Panc1 (cell line): ENCODE data around the gene NPHP4. TPM values are rescaled to one million over a fixed set of nuclear protein-coding genes. Genes with fewer than 3 reads are reported as not detected.

ENCODE experiments used
- ATAC-seq: fragments of 200-7000 bp; cut with Tn5 transposase; 2 replicates; pipeline ENCODE4 v1.9.1; 2020; ENCODE audit warnings: mild to moderate bottlenecking, moderate library complexity
- Bru-seq: library from RNA; stranded (reverse); fragments of 400-500 nt; gene quantifications from one replicate; lab custom pipeline; 2021; lab: Mats Ljungman, UMichigan
- BruChase-seq, 2 experiments: library from RNA; stranded (reverse); fragments of 400-500 nt; gene quantifications; one replicate each; lab custom pipeline; 2021; lab: Mats Ljungman, UMichigan
- BruUV-seq: library from RNA; stranded (reverse); fragments of 400-500 nt; replicated peaks from 2 replicates; lab custom pipeline; 2021; lab: Mats Ljungman, UMichigan
- CTCF ChIA-PET: fragments of 300-600 bp; sonication (Branson Sonifier 250); formaldehyde crosslinking; loops from one replicate; lab custom pipeline; 2022; ENCODE audit warnings: antibody characterized with exemption; lab: Charles Lee
- POLR2A ChIA-PET: fragments of 300-600 bp; sonication (Branson Sonifier 250); formaldehyde crosslinking; loops from one replicate; lab custom pipeline; 2022; ENCODE audit warnings: antibody characterized with exemption; lab: Charles Lee
- DNase-seq: peaks from one replicate; pipeline ENCODE4 v3.0.0-alpha.2; 2010; ENCODE audit warnings: low read depth, low spot score
- H3K27ac ChIP-seq: 2 replicates; pipeline ENCODE4 v1.5.1; 2011; ENCODE audit warnings: mild to moderate bottlenecking, low read length, inconsistent platforms
- H3K27me3 ChIP-seq: fragments of 200-500 bp; sonication (Bioruptor generic); 2 replicates; pipeline ENCODE4 v1.6.0; 2014; ENCODE audit warnings: low read length, inconsistent platforms; ENCODE audit not compliant: control insufficient read depth, insufficient read depth
- H3K36me3 ChIP-seq: fragments of 200-500 bp; sonication (Bioruptor generic); 2 replicates; pipeline ENCODE4 v1.5.1; 2014; ENCODE audit warnings: inconsistent platforms, mild to moderate bottlenecking, low read length, moderate library complexity; ENCODE audit not compliant: control insufficient read depth, insufficient read depth
- H3K4me1 ChIP-seq: 2 replicates; pipeline ENCODE4 v1.5.1; 2011; ENCODE audit warnings: inconsistent platforms, mild to moderate bottlenecking, low read length, moderate library complexity; ENCODE audit not compliant: control insufficient read depth, insufficient read depth
- H3K4me3 ChIP-seq, 2 experiments: 2 replicates each; pipeline ENCODE4 v1.5.1; 2011 to 2012; ENCODE audit warnings: low read depth in 2 of 2, low read length in 2 of 2, mild to moderate bottlenecking in 2 of 2, inconsistent platforms in 1 of 2, moderate library complexity in 1 of 2
- H3K9me3 ChIP-seq: fragments of 200-500 bp; sonication (Bioruptor generic); 2 replicates; pipeline ENCODE4 v1.5.1; 2014; ENCODE audit warnings: low read depth, mild to moderate bottlenecking, inconsistent platforms, low read length, moderate library complexity; ENCODE audit not compliant: control insufficient read depth, insufficient read depth
- CTCF ChIP-seq: fragments of 450-650 bp; IDR thresholded peaks from 2 replicates; pipeline ENCODE4 v1.5.1; 2017; ENCODE audit warnings: mild to moderate bottlenecking
- POLR2AphosphoS5 ChIP-seq: IDR thresholded peaks from 2 replicates; pipeline ENCODE4 v1.6.1; 2012; ENCODE audit warnings: mild to moderate bottlenecking, low read depth, low read length, moderate library complexity
- REST ChIP-seq, 2 experiments: IDR thresholded peaks; 2 replicates each; pipeline ENCODE4 v1.6.1; 2011 to 2012; ENCODE audit warnings: low read depth in 2 of 2, control low read depth in 1 of 2, low read length in 1 of 2, mild to moderate bottlenecking in 1 of 2, moderate library complexity in 1 of 2; ENCODE audit not compliant: insufficient read depth in 1 of 2
- SIN3A ChIP-seq: IDR thresholded peaks from 2 replicates; pipeline ENCODE4 v1.6.1; 2012; ENCODE audit warnings: low read depth, mild to moderate bottlenecking, low read length, moderate library complexity, borderline replicate concordance; ENCODE audit not compliant: insufficient read depth
- TCF7L2 ChIP-seq: IDR thresholded peaks from 2 replicates; pipeline ENCODE4 v1.6.1; 2011; ENCODE audit warnings: mild to moderate bottlenecking, low read depth, low read length, inconsistent platforms
- in situ Hi-C: cut with HindIII; loops from 2 replicates; pipeline ENCODE4 v1.10.0; 2016; ENCODE audit warnings: low sequenced_read_pairs, low pct_unique_long_range_greater_than_20kb
- intact Hi-C: fragments of 100-400 bp; cut with micrococcal nuclease; formaldehyde crosslinking; loops from one replicate; pipeline ENCODE4 v1.10.0; 2022; ENCODE audit not compliant: unreplicated experiment
- long read RNA-seq: library from polyadenylated mRNA; unstranded; transcript quantifications from one replicate; pipeline ENCODE4 v2.0.0, GENCODE V29; 2021; ENCODE audit not compliant: unreplicated experiment
- polyA plus RNA-seq: library from polyadenylated mRNA; unstranded; fragments of >200 nt; gene quantifications from one replicate; pipeline ENCODE4 v1.2.1, GENCODE V29; 2012; ENCODE audit warnings: missing spikeins; ENCODE audit not compliant: insufficient read length
- total RNA-seq: library from RNA; stranded (reverse); gene quantifications from one replicate; pipeline ENCODE4 v1.2.1, GENCODE V29; 2021; ENCODE audit not compliant: unreplicated experiment

NPHP4 gene
- total RNA-seq (20.1 TPM), Bru-seq, nascent RNA (percentile 65 among the genes with signal in this experiment), BruChase-seq, experiment 1, labeled RNA remaining after a 2-hour chase (percentile 61 among the genes with signal in this experiment), BruChase-seq, experiment 2, labeled RNA remaining after a 6-hour chase (percentile 57 among the genes with signal in this experiment)
- 20.8 TPM for polyA plus RNA-seq
- long read RNA-seq, full-length matches to known transcripts, result 2 of 58 reads
- long read RNA-seq, partial matches to known transcripts, result 12 of 58 reads
- long read RNA-seq, other reads (novel, unspliced or antisense), result 44 of 58 reads

GRCh38 chr1:5992026-5992813 is at the start of gene NPHP4:
Gene NPHP4, minus strand, starts transcription at chr1:5992425. Its CDS starts 6,136 bp downstream, at chr1:5986289.
- ATAC-seq, result peak; percentile 97
- BruUV-seq, result no TSS peak
- Histone ChIP-seq H3K36me3 (no peaks in the 10 kb centered on the region), H3K4me1 (peaks cover 16% of the 10 kb centered on the region), H3K9me3 (no peaks in the 10 kb centered on the region), H3K27me3 (no peaks in the 10 kb centered on the region), H3K27ac (peak within 1 kb of the TSS; percentile 78), H3K4me3 (peak within 1 kb of the TSS; percentile 75 to 81)
- ChIA-PET CTCF (no interaction called here), POLR2A (interaction anchor here (0.5 kb wide), 1 partner anchor 23 kb away, joined by 5 read pairs; no protein-coding TSS in a partner anchor)
- peak; percentile 99 for DNase-seq
- TF ChIP-seq POLR2AphosphoS5, result peak; percentile 66
- no peak for TF ChIP-seq TCF7L2
- no peak for TF ChIP-seq REST (IDR thresholded peaks at IDR 0.05; ENCODE audit: insufficient read depth in 1 of 2, low read depth in 2 of 2, low read length in 1 of 2)
- no peak; the same call in 1 of the 2 replicates for TF ChIP-seq CTCF
- 0 out of 2 replicates have a peak, but pooled peaks have one; percentile 68 for TF ChIP-seq SIN3A
- intact Hi-C loops (no loop called here), in situ Hi-C loops (no loop called here)

- no peaks in the 10 kb centered on the region for H3K9me3 ChIP-seq
- peaks cover 12% of the 10 kb centered on the region for H3K4me1 ChIP-seq
- in situ Hi-C loops (no loop called here), intact Hi-C loops (no loop called here)
- CTCF ChIA-PET, result interaction anchor here (1.2 kb wide), 1 partner anchor 9 kb away, joined by 5 read pairs; no protein-coding TSS in a partner anchor
- POLR2A ChIA-PET, result no interaction called here
- no peak overlapping the region for H3K4me3 ChIP-seq
- no peaks in the 10 kb centered on the region for H3K36me3 ChIP-seq
- no peak overlapping the region for H3K27ac ChIP-seq
- TF ChIP-seq REST (IDR thresholded peaks at IDR 0.05; ENCODE audit: insufficient read depth in 1 of 2, low read depth in 2 of 2, low read length in 1 of 2), result 0 out of 4 replicates have a peak, but pooled peaks of 1 of the 2 experiments have one; percentile 47
- no peak for TF ChIP-seq TCF7L2
- TF ChIP-seq SIN3A, result no peak
- no peak for TF ChIP-seq POLR2AphosphoS5
- TF ChIP-seq CTCF, result peak; percentile 86
- peak; percentile 73 for ATAC-seq
- no TSS peak for BruUV-seq
- no peak for DNase-seq
- no peaks in the 10 kb centered on the region for H3K27me3 ChIP-seq
Measured at GRCh38 chr1:6041432-6042062, 49.3 kb upstream of the NPHP4 start.
